Left ventricle myocardium inferior (tissue), 1 donor: ENCODE data around the gene TMEM217. TPM values are rescaled to one million over a fixed set of nuclear protein-coding genes. Genes with fewer than 3 reads are reported as not detected.

Source experiments
- DNase-seq: peaks from one replicate; pipeline ENCODE4 v3.0.0-alpha.2; 2020
- H3K27ac ChIP-seq: fragments of 200-600 bp; replicated peaks from 2 replicates; pipeline ENCODE4 v1.8.0; 2021
- H3K27me3 ChIP-seq: fragments of 200-600 bp; 2 replicates; pipeline ENCODE4 v1.8.0; 2021; ENCODE audit warnings: low read depth
- H3K36me3 ChIP-seq: fragments of 200-600 bp; 2 replicates; pipeline ENCODE4 v1.8.0; 2021
- H3K4me1 ChIP-seq: fragments of 200-600 bp; 2 replicates; pipeline ENCODE4 v1.8.0; 2021
- H3K4me3 ChIP-seq: fragments of 200-600 bp; 2 replicates; pipeline ENCODE4 v1.8.0; 2021; ENCODE audit warnings: mild to moderate bottlenecking, moderate library complexity
- H3K9me3 ChIP-seq: fragments of 200-600 bp; replicated peaks from 2 replicates; pipeline ENCODE4 v1.8.0; 2021
- intact Hi-C: fragments of 100-400 bp; cut with micrococcal nuclease; formaldehyde crosslinking; loops from one replicate; pipeline ENCODE4 v1.11.0; 2022
- total RNA-seq: library from RNA; stranded (reverse); fragmentation: NEBNext Ultra II Directional; extraction: Animal tissue kit (Norgen Biotek cat#: 25700); gene quantifications from one replicate; pipeline ENCODE4 v1.2.1, GENCODE V29; 2021
- TF ChIP-seq, protein P1 (sequence below): fragments of 200-600 bp; IDR thresholded peaks from 2 replicates; pipeline ENCODE4 v1.8.0; 2021; ENCODE audit warnings: antibody characterized with exemption, mild to moderate bottlenecking, borderline replicate concordance
- donor health status: DM: no; HTN: yes; CAD: no; lungs with severe emphysema.

Gene TMEM217
- total RNA-seq, 1 donor from 2014 or later, result 0.80 TPM

DNA sequence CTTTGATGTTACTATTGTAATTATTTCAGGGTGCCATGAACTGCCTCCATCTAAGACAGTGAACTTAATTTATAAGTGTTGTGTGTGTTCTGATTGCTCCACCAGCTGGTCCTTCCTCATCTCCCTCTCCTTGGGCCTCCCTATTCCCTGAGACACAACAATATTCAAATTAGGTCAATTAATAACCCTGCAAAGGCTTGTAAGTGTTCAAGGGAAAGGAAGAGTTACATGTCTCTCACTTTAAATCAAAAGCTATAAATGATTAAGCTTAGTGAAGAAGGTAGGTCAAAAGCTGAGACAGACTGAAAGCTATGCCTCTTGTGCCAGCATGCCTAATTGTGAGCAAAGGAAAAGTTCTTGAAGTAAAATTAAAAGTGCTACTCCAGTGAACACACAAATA lies 35.5 kb upstream of the TMEM217 start:
- H3K9me3 ChIP-seq, result no peaks in the 10 kb centered on the region
- DNase-seq, result no peak
- no peak overlapping the region for H3K27ac ChIP-seq
- H3K4me1 ChIP-seq, result no peaks in the 10 kb centered on the region
- H3K4me3 ChIP-seq, result no peak overlapping the region
- H3K27me3 ChIP-seq, result no peaks in the 10 kb centered on the region
- TF ChIP-seq, protein P1, sequence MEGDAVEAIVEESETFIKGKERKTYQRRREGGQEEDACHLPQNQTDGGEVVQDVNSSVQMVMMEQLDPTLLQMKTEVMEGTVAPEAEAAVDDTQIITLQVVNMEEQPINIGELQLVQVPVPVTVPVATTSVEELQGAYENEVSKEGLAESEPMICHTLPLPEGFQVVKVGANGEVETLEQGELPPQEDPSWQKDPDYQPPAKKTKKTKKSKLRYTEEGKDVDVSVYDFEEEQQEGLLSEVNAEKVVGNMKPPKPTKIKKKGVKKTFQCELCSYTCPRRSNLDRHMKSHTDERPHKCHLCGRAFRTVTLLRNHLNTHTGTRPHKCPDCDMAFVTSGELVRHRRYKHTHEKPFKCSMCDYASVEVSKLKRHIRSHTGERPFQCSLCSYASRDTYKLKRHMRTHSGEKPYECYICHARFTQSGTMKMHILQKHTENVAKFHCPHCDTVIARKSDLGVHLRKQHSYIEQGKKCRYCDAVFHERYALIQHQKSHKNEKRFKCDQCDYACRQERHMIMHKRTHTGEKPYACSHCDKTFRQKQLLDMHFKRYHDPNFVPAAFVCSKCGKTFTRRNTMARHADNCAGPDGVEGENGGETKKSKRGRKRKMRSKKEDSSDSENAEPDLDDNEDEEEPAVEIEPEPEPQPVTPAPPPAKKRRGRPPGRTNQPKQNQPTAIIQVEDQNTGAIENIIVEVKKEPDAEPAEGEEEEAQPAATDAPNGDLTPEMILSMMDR, result no peak
- peaks cover 91% of the 10 kb centered on the region for H3K36me3 ChIP-seq
- intact Hi-C loops, result no loop called here

DNA sequence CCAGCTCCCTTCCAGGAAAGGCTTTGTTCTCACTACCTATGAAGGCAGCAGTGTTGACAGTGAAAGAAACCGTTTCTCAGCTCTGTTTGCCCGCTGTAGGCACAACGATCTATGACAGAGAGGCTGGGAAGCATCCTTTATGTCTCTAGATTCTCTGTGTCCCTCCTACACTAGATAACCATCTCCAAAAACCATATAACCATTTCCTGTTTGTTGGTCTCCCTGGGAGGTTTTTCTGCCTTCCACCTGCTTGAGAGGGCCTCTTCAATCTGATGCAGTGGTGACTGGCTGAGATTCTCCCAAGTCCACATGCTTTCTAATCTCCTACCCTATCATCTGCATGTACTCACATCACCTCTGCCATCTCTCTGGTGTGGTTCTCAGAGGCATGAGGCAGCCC lies 32.0 kb upstream of the TMEM217 start:
- H3K36me3 ChIP-seq, result peaks cover 89% of the 10 kb centered on the region
- no peak overlapping the region for H3K27ac ChIP-seq
- H3K27me3 ChIP-seq, result no peaks in the 10 kb centered on the region
- no peak for DNase-seq
- no peaks in the 10 kb centered on the region for H3K9me3 ChIP-seq
- no peak overlapping the region for H3K4me3 ChIP-seq
- H3K4me1 ChIP-seq, result peaks cover under 1% of the 10 kb centered on the region
- intact Hi-C loops, result no loop called here
- TF ChIP-seq, protein P1, result no peak

DNA sequence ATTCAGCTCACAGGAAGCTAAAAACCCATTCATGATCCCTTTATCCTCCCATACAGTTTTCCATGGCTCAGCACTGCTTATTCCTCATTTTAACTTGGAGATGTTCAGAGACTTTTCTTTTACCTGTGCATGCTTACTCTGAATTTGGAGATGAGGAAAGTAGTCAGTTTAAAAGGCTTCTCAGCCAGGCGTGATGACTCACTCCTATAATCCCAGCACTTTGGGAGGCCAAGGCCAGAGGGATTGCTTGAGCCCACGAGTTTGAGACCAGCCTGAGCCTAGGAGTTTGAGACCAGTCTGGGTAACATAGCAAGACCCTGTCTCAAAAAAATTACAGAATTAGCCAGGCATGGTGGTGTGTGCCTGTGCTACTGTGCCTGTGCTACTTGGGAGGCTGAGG lies 30.3 kb upstream of the TMEM217 start:
- intact Hi-C loops, result no loop called here
- TF ChIP-seq, protein P1, result no peak
- peaks cover 17% of the 10 kb centered on the region for H3K4me1 ChIP-seq
- H3K4me3 ChIP-seq, result no peak overlapping the region
- no peaks in the 10 kb centered on the region for H3K27me3 ChIP-seq
- no peak overlapping the region for H3K27ac ChIP-seq
- H3K36me3 ChIP-seq, result peaks cover 83% of the 10 kb centered on the region
- DNase-seq, result no peak
- no peaks in the 10 kb centered on the region for H3K9me3 ChIP-seq

DNA sequence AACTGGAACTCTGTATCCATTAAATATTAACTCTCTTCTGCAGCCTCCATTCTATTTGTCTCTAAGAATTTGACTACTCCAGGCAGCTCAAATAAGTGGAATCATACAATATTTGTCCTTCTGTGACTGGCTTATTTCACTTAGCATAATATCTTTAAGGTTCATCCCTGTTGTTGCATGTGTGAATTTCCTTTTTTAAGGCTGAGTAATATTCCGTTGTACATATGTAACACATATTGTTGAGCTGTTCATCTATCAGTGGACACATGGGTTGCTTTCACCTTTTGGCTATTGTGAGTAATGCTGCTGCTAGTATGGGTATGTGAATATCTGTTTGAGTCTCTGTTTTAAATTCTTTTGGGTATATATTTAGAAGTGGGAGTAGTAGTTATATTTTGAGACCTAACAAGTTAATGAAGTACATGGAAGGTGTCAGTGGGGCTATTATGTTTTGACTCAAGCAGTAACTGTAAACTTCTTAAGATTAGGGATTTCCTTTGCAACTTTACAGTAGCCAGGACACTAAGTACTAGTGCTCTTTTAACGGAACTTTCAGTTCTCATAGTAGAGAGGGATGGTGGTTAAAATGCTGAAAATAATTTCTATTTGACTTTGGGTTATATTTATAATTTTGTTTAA lies 29.7 kb upstream of the TMEM217 start:
- H3K27ac ChIP-seq, result no peak overlapping the region
- TF ChIP-seq, protein P1, result no peak
- H3K4me3 ChIP-seq, result no peak overlapping the region
- H3K36me3 ChIP-seq, result peaks cover 85% of the 10 kb centered on the region
- H3K9me3 ChIP-seq, result no peaks in the 10 kb centered on the region
- no peak for DNase-seq
- intact Hi-C loops, result no loop called here
- no peaks in the 10 kb centered on the region for H3K27me3 ChIP-seq
- peaks cover 23% of the 10 kb centered on the region for H3K4me1 ChIP-seq

DNA sequence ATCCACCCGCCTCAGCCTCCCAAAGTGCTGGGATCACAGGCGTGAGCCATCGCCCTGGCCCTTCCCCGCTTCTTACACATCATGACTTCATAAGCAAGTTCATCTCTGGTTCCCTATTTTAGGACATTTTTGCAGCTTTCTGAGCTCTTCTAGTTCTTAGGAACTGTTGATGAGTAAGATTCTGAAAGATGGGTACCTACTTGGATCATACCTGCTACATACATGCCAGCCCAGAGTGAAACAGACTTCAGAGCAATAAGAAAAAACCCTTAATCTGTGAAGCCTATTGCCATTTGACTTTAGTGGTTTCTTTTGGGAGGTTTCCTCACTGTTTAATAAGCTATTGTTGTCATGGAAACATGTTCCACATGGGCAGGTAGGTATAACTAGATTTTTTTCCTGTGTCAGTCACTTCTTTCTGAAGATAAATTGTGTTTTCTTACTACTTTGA lies 27.9 kb upstream of the TMEM217 start:
- Histone ChIP-seq H3K9me3 (no peaks in the 10 kb centered on the region), H3K27me3 (no peaks in the 10 kb centered on the region), H3K36me3 (peaks cover 81% of the 10 kb centered on the region), H3K4me1 (peaks cover 33% of the 10 kb centered on the region), H3K27ac (no peak overlapping the region), H3K4me3 (no peak overlapping the region)
- DNase-seq, result no peak
- TF ChIP-seq, protein P1, result no peak
- intact Hi-C loops, result no loop called here
